Activated T-cell treated with anti-CD3 and anti-CD28 coated beads for 48 hours (primary cell): ENCODE measurements around the gene SGCA.

Experiments
- DNase-seq: peaks from one replicate; pipeline ENCODE4 v3.0.0-alpha.2; 2020; ENCODE audit warnings: low read depth

Gene SGCA

DNA sequence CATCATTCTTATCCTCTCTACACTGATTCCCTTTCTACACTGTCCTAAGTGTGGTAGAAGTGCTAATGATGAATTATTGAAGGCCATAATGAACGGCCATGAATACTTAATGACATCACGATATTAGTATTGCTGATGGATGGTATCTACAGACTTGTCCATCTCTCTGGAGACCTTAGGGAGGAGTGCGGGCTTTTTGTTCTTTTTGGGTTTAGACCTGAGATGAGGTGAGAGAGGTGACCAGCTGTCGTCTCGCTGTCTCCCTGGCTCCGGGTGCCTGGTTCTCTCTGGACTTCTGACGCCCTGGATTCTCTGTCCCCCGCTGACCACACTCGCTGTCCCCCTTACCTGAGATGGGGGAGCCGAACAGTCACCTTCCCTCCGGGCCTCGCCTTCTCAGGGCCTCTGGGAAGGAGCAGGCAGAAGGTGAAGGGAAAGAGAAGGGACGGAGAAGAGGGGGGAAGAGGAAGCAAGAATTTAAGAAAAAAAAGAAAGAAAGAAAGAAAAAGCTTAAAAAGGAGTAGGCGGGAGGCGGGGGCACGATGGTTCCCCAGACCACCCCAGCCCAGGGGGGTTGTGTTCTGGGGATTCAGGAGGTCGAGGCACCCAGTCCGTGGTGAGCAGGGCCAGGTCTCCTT, 17.1 kb downstream of the SGCA start:
- no peak for DNase-seq

DNA sequence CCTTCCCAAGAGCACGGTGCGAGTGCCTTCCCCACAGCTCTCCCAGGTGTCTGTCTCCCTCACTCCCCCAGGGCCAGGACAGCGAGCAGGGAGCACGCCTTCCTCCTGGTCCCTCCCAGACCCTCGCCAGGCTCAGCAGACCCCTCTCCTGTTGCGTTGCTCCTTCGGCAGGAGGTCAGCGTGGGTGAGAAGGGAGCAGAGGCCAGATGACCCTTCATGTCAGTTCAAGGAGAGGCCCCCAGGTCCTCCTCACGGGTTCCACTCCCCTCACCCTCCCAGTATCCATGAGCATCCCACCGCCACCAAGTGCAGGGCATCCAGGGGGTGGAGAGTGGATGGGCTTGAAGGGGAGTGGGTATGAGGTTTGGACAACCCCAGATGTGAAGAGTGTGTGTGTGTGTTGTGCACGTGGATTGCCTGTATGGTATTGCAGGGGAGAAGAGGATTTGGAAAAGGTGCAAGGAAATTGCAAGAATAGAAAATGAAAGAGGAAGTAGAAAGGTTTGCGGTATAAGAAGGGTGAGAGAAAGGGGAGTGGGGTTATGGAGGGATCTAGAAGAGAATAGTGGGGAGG, 17.7 kb downstream of the SGCA start:
- DNase-seq = no peak

DNA sequence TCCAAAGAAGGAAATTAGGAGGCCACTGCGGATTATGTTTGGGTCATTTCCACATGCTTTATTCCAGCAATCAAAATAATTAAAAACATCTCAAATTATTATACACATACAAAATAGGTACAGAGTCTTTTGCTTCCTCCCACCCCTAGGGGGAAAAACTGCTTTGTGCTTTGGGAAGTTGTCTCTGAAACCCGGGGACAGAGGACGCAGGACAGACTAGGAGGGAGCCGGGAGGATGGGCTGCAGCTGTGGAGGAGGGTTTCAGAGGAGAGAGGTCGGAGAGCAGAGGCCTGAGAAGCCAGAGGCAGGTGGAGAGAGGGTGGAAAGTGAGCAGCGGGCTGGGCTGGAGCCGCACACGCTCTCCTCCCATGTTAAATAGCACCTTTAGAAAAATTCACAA, 18.3 kb downstream of the SGCA start:
- no peak for DNase-seq

DNA sequence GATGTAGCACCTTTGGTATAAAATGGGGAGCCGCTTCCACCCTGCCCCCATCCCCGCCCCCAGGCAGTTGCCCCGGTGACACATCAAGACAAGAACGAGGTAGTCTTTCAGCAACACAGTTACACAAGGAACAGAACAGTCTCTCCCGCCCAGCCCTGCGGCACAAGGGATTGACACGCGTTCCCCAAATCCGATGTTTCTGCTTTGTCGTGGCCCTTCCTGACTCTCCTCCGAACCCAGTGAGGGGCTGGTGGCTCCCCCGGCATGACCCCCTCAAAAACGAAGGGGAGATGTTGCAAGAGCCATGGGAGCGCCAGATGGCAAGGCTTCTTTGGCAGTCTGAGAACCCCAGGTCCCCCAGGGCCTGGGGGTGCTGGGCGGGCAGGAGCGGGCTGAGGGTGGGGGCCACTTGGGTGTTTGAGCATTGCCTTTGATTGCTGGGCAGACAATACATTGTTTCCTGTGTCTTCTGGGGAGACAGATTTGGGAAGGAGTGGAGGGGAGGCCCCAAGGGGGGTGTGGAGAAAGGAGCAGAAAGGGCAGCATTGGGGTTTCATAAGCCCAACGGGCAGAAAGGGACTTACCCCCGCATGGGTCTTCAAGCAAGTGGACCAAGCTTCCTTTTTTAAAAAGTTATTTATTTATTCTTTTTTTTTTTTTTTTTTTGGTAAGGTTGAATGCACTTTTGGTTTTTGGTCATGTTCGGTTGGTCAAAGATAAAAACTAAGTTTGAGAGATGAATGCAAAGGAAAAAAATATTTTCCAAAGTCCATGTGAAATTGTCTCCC, 19.0 kb downstream of the SGCA start:
- no peak for DNase-seq

DNA sequence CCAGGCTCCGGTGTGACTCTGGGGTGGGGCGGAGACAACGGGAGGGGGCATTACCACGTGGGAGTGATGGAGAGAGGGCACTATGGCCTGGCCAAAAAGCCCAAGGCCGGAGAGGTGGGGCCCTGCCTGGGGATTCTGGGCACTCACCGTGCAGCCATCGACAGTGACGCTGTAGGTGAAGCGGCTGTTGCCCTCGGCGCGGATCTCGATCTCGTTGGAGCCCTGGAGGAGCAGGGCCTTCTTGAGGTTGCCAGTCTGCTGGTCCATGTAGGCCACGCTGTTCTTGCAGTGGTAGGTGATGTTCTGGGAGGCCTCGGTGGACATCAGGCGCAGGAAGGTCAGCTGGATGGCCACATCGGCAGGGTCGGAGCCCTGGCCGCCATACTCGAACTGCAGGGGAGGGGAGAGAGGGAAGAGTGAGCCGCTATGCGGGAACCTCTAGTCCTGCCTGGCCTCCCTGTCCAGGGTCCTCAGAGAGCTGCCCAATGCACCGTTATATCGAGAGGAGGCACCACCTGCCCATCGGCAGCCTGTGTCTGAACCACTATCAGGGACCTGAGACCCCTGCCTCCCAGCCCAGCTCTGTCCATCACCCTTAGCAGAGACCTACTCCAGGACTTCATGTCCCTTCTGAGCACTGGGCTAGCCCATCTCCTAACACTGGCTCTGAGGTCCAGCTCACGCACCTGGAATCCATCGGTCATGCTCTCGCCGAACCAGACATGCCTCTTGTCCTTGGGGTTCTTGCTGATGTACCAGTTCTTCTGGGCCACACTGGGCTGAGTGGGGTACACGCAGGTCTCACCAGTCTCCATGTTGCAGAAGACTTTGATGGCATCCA, 20.0 kb downstream of the SGCA start:
- DNase-seq = no peak

DNA sequence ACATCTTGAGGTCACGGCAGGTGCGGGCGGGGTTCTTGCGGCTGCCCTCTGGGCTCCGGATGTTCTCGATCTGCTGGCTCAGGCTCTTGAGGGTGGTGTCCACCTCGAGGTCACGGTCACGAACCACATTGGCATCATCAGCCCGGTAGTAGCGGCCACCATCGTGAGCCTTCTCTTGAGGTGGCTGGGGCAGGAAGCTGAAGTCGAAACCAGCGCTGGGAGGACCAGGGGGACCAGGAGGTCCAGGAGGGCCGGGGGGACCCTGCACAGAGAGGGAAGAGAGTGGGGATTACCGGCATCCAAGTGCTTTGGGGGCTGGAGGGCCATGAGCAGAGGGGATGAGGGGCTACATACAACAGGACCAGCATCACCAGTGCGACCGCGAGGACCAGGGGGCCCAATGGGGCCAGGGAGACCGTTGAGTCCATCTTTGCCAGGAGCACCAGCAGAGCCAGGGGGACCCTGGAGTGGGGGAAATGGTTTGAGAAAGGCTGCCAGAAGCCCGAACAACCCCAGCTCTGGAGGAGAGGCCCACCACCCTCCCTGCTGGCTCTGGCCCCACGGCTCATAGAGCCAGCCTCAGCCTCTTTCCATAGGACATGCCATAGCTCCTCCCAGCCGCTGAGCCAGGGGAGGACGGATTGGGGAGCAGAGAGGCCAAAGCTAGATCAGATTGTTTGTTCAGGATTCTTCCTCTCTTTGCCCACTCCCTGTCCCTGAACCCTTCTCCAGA, 21.0 kb downstream of the SGCA start:
- DNase-seq = no peak

DNA sequence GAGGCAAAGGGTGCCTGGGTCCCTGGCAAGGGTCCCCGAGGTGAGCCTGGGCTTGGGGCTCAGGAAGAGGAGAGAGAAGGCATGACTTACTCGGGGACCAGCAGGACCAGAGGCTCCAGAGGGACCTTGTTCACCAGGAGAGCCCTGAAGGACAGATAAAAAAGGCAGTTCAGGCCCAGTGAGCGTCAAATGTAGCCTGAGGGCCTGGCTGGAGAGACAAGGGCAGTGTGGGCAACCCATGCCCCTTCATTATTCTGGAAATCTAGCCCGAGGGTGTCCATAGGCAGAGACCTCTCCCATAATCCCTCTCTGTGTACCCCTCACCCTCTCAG, 21.6 kb downstream of the SGCA start:
- DNase-seq = no peak

DNA sequence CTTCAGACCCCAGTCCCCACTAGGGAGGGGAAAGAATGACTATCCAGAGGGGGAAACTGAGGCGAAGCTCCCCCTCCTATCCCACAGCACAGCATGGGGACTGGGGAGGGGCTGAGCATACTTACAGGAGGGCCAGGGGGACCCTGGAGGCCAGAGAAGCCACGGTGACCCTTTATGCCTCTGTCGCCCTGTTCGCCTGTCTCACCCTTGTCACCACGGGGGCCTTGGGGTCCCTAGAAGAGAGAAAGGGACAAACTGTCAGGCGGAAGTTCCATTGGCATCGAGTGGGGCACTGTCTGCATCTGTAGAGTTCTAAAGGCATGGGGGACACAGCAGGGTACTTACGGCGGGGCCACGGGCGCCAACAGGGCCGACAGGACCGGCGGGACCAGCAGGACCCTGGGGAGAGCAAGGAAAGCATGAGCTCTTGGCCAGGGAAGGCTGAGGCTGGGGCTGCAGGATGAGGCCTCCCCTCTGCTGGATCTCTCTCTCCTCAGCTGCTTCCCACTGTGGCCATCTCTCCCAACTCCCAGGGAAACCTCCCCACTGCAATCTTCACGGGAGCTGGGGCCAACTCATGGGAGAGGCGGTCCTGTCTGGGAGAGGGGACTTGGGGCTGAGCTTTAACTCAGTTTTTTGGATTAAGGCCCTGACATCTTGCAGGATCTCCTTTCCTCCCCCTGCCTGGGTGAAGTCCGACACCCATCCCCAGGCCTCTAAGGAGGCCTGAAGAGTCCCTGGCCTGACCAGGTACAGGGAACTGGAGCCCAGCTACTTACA, 22.1 kb downstream of the SGCA start:
- no peak for DNase-seq

DNA sequence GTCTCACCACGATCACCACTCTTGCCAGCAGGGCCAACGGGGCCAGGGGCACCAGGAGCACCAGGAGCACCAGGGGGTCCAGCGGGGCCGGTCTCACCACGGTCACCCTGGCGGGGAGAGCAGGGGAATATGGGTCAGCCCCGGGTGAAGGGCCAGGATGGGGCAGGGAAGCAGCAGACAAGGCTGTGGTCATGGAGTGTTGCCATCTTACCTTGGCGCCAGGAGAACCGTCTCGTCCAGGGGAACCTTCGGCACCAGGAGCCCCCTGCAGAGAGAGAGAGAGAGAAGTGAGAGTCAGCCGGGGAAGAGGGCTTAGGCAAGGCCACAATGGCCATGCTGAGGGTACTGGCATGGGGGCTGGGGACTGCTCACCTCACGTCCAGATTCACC, 22.7 kb downstream of the SGCA start:
- DNase-seq = no peak

DNA sequence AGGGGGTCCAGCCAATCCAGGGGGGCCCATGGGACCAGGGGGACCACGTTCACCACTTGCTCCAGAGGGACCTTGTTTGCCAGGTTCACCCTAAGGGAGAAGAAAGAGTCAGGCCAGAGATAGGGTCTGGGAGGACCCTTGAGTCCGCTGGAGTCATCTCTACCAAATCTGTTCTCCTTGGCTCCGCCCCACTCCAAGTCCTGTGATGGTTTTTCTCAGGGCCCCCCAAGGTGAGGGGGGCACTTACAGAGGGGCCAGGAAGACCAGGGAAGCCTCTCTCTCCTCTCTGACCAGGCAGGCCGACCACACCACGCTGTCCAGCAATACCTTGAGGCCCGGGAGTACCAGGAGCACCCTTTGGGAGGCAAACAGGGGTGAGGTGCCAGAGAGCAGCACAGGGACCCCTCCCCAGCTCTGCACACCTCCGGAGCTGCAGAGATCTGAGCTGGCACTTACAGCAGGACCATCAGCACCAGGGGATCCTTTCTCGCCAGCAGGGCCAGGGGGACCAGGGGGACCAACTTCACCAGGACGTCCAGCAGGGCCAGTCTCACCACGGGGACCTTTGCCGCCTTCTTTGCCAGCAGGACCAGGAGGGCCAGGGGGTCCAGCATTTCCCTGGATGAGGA, 23.2 kb downstream of the SGCA start:
- no peak for DNase-seq

DNA sequence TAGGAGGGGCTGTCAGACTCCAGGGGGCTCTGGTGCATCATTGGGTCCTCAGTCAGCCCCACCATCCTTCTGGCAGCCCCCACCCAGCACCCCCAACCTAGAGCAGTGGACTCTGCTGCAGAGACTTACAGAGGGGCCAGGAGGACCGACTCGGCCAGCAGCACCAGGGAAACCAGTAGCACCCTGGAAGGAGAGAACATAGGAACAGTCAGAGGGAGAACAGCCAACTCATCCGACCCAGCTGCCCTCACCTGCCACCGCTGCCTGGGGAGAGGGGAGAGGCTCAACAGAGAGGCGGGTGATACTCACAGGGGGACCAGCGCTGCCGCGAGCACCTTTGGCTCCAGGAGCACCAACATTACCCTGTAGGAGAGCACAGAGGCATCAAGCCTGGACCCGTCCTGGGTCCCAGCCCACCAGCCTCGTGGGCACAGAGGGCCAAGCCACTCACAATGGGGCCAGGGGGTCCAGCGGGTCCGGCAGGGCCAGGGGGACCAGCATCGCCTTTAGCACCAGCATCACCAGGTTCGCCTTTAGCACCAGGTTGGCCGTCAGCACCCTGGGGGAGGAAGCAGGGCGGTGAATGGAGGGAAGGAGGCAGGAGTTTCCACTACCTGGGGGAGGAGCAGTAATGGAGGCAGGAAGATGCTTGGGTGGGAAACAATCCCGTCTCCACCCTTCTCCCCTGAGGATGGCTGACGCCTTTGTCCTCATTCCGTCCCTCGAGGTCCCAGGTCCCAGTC, 23.9 kb downstream of the SGCA start:
- DNase-seq = no peak

DNA sequence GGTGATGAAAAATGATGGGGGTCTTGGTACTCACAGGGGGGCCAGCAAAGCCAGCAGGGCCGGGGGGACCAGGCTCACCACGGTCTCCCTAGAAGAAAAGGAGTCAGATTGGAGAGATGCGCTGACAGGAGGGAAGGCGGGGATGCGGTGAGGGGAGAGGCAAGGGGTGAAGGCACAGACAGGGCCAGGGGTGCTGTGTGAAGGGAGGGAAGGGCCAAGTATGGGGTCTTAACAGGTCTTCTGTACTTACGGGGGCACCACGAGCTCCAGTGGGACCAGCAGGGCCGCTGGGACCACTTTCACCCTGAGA, 24.4 kb downstream of the SGCA start:
- DNase-seq = no peak

DNA sequence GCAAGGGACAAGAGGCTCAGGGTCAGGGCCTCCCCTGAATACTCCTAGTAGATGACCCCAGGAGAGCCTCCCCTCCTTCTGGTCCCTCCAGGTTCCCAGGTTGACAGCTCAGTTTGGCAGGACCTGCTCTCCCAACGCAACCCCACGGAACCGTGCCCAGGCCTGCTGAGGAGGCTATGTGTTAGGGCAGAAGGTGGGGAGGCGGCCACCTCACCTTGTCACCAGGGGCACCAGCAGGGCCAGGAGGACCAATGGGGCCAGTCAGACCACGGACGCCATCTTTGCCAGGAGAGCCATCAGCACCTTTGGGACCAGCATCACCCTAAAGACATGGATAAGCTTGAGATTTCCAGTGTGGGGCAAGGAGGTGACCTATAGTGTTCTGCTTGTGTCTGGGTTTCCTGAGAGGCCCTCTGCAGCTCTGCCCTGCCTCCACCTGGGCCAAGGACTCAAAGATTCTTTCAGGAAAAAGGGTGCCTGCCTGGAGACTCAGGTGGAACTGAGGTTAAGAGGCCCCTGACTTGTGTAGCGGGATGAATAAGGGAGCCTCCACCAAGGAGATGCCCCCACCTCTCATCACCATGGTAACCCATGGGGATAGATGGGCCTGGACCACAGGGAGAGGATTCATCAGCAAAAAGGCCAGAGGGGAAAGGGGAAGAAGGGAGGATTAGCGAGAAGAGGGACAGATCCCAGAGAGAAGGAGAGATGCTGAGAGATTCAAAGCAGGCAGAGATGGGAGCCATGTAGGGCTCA, 25.0 kb downstream of the SGCA start:
- no peak for DNase-seq

DNA sequence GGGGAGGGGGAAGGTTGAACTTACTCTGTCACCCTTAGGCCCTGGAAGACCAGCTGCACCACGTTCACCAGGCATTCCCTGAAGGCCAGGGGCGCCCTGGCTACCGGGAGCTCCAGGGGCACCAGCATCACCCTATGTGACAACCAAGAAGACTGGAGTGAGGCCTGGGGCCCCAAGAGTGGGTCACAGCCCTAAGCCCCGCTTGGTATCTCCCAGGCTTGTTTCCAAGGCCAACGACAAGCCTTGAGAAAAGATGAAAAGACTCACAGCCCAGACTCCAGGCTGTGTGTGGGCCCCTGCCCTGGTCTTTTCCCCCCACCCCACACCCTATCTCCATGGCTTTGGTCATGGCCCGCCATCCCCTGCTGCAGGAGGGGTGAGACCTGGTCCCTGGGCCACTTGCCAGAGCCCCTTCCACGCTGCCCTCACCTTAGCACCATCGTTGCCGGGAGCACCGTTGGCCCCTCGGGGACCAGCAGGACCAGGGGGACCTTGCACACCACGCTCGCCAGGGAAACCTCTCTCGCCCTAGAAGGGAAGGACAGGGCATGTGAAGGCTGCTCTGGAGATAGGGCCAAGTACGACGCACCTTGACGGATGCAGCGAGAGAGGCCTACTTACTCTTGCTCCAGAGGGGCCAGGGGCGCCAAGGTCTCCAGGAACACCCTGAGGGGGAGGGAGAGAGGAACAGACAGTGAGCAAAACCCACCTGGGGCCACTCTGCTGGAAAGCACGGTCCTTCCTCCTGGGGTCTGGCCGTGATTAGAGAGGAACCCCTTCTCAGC, 25.7 kb downstream of the SGCA start:
- DNase-seq = no peak

DNA sequence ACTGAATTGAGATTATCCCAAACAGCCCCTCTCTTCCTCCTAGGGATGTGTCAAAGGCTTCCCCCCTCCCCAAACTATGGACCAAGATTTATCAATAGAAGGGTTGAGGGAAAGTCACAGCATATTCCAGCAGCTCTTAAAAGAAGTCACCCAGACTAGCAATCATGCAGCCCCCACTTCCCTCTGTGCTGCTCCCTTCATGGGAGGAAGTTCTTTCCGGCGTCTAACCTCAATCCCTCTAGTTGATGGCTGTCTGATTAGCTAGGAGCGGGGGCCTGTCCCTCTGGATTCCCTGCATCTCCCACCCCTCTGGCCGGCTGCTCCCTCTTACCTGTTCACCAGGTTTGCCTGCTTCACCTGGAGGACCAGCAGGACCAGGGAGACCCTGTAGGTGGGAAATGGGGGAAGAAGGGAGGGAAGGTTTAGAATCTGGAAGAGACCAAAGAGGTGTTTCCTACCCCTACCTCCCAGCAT, 26.4 kb downstream of the SGCA start:
- no peak for DNase-seq

DNA sequence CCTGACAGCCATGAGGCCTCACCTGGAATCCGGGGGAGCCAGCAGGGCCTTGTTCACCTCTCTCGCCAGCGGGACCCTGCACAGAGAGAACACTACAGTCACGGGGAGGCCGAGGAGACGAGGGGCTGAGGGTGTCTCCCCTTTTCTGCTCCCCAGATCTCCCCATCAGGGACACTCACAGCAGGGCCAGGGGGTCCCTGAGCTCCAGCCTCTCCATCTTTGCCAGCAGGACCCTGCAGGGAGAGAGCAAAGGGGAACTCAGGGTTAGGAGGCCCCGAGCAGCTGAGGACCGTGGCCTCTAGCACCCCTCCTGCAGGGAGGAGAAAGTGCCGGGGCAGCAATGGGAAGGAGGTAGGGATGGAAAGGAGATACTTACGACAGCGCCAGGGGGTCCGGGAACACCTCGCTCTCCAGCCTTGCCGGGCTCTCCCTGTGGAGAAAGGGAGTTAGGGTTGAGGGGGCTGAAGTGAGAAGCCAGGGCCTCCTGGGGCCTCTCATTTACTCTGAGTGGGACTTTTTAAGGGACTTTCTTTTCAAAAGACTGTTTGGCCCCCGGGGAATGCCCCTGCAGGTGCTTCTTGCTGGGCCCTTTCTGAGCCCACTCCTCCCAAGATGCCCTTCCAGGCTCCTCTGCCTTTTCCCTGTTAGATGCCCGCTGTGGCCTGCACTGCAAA, 26.9 kb downstream of the SGCA start:
- no peak for DNase-seq

DNA sequence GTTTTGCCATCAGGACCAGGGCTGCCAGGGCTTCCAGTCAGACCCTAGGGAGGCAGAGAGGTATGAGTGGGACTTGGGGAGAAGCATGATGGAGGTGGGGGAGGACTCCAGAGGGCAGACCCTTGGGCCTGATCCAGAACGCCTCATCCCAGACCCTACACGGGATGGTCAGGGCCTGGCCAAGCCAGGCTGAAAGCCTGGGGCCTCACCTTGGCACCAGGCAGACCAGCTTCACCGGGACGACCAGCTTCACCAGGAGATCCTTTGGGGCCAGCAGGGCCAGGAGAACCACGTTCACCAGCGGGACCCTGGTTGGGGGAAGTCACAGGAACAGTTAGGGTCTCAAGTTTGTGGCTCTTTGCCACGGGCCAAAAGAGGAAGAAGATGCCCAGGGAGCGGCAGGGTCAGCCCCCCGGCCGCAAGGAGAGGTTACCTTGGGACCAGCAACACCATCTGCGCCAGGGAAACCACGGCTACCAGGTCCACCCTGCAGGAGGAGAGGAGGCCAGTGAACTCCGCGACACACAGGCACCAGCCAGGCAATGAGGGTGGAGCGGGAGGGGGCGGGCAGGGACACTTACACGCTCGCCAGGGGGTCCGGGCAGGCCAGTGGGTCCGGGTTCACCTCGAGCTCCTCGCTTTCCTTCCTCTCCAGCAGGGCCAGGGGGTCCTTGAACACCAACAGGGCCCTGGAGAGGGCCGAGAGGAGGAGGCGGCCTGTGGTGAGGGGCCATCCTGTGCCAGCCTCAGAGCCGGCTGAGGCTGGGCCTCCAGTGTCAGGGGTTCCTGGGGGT, 28.5 kb downstream of the SGCA start:
- DNase-seq = no peak
